Loucy (cell line): ENCODE measurements around the gene NOL4L.

Experiments used
- CTCF ChIP-seq: fragments of 200-600 bp; sonication (generic); conservative IDR thresholded peaks from 2 replicates; pipeline ENCODE4 v1.5.1; 2014; ENCODE audit warnings: mild to moderate bottlenecking, antibody characterized with exemption, low read length
- EZH2phosphoT487 ChIP-seq: fragments of 200-600 bp; IDR thresholded peaks from 2 replicates; pipeline ENCODE4 v1.6.1; 2018; ENCODE audit warnings: antibody characterized with exemption, mild to moderate bottlenecking, moderate library complexity, borderline replicate concordance

GRCh38 chr20:32444474-32445220, 140.5 kb downstream of the NOL4L start:
- TF ChIP-seq CTCF (no peak), EZH2phosphoT487 (no peak)
